ENCODE measurements around the gene CHAF1A.

The CHAF1A gene

DNA sequence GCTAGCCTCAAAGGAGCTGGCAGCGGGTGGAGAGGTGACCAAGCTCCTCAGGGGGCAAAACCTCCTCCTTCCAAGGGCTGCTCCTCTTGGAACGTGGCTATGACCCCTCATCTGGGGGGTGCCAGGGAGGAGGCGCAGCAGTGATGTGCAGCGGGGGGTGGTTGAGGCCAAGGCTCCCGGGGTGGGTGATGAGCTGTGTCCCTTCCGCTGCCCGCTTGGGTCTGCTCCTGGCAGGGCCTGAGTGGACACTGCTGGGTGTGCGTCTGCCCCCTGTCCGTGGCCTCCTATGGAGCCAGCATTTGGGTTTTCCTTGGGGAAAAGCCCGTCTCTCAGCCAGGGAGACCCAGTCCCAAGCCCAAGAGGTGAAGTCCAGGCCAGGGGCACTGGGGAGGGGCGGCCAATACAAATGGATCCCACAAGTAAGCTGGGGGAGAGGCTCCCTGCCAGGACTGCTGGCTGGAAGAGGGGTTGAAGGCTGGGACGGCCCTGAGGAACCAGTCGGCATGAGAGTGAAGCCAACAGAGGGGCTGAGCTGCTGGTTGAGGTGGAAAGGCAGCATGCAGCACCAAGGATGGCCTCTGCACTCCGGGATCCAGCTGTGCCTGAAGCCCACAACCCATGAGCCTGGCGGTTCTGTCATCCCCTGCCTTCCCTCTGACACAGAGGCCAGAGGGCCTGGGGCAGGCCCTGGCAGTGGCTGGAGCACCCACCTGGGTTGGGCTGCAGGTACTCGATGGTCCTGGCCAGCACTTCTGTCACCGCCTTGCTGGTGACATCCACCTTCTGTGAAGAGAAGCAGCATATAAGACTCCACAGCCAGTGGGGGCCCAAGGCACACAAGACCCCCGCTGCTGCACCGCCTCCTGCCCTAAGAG is 36.4 kb upstream of the CHAF1A start:
- no peak for DNase-seq (ENCODE audit: low read depth, low spot score)

DNA sequence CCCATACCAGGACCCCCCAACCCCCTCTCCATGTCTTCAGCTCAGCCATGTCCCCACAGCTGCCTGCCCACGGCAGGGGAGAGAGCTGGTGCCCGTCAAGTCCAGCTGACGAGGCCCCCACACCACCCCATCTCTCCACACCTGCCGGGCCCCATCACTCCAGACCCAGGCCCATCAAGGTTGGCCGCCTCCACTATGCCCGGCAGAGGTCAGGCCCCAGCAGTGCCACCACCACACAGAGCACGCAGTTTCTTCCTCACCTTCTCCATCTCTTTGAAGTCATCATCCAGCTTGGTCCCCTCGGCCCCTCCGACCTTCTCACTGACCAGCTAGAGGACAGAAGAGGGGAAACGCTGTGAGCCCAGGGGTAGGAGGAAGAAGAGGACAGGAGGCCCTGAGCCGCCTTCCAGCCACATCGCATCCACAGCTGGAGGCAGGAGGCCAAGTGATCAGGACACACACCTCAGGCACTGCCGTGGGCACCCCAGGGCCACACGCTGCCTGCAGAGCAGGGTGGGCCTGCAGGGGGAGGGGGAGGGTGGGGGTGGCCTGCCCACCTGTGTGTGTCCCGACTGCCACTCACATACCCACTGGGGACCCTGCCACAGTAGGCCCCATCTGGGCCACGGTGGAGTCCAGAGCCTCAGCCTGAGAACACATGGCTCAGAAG is 35.6 kb upstream of the CHAF1A start:
- no peak for DNase-seq (ENCODE audit: low read depth, low spot score)

DNA sequence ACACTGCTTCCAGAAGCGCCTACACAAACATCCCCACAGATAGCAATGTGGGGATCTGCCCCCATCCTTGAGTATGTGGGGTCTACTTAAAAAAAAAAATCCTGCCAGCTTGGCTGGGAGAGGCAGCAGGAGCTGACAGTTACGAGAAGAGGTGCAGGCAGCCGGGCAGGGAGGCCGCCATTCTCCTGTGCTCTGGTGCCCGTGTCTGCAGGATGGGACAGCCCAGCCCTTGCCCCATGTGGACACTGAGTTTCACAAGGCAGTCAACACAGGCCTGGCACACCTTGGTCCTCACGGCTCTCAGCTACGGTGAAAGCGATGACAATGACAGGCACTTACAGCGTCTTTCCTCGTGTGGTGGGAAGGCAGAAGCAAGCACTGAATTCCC is 35.1 kb upstream of the CHAF1A start:
- DNase-seq (ENCODE audit: low read depth, low spot score): no peak

DNA sequence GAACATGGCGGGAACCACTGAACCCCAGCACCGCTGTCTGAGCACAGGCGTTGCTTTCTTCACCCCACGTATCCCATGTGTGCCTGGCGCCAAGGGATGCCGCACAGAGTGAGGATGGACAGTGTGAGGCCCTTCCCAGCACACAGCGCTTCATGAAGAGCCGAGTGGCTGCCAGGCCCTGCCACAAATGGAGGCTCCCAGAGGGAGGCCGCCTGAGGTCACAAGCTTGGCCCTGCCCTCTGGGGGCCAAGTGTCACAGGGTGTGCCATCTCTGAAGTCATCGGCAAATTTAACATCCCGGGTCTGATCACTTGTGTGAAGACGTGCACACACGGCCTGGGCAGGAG is 34.7 kb upstream of the CHAF1A start:
- DNase-seq (ENCODE audit: low read depth, low spot score): no peak

DNA sequence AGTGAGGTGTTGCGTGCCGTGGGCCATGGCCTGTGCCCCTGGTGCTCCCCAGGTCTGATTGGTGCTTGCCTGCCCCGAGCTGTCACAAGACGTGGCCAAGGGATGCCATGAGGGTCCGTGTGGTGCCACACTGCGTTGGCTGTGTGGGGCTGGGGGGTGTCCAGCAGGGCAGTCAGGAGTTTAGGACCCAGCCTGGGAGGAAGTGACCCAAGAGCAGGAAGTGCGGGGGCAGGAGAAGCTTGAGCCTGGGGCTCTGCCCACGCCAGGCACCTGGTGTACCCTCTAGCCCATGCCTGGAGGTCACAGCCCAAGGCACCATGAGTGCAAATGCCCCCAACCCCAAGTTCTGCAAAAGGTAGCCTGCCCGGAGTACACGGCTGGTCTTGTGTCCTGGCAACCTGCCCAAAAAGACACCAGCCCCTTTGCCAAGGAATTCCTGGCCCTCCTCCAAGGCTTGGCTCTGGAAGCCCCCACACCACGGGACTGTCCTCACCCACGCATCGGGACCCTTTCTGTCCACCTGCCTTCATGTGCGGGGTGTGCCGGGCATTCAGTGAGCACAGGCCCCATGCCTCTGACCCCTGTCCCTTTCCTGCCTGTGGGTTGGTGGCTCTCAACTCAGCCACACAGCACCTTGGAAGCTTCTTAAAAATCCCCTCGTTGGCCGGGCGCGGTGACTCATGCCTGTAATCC is 34.2 kb upstream of the CHAF1A start:
- DNase-seq (ENCODE audit: low read depth, low spot score): no peak

DNA sequence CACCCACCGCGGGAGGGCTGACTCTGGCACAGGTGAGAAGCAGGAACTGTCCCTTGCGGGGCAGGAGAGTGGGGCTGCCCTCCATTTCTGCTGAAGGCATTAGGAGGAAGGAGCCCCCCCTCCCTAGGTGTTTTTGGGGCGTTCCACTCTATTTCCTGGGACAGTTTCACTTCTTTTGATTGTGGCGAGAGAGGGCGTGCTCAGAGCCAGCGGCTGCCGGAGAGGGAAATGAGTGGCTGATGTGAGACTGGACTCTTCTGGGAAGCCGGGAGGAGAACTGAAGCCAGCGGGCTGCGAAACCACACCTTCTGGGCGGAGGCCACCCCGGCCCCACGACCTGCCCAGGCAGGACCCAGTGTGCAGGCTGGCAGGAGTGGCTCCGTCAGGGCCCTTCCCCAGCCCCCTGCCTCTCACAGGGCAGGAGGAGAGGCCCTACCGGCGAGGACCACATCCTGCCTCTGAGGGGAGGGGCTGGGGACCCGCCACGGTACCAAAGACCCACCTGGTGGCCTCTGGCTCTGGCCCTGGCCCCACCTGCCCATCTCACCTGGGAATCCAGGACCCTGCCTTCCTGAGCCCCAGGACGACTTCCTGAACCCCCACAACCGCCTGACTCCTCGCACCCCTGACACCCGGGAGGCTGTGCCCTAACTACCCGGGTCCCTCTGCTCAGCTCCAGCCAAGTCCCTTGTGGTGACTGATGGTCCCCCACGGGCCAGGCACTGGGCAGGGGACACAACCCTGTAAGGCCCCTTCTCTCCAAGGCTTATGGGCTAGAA is 33.1 kb upstream of the CHAF1A start:
- DNase-seq (ENCODE audit: low read depth, low spot score): peak; percentile 60

DNA sequence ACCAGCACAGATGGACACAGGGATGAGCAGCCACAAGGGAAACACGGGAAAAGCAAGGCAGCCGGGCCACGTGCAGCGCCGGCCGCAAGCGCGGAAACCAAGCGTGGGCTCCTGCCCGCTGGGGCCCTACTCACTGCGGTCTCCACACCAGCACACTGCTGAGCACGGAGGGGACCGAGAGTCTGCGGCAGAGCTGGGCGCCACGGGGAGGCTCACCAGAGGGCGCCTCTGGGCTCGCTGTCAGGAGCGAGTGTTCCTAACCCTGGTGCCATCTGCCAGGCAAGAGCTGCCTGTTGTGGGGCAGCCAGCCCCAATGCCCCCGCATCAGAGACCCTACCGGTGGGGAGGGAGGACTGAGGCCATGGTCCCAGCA is 32.6 kb upstream of the CHAF1A start:
- DNase-seq (ENCODE audit: low read depth, low spot score): peak; percentile 36

DNA sequence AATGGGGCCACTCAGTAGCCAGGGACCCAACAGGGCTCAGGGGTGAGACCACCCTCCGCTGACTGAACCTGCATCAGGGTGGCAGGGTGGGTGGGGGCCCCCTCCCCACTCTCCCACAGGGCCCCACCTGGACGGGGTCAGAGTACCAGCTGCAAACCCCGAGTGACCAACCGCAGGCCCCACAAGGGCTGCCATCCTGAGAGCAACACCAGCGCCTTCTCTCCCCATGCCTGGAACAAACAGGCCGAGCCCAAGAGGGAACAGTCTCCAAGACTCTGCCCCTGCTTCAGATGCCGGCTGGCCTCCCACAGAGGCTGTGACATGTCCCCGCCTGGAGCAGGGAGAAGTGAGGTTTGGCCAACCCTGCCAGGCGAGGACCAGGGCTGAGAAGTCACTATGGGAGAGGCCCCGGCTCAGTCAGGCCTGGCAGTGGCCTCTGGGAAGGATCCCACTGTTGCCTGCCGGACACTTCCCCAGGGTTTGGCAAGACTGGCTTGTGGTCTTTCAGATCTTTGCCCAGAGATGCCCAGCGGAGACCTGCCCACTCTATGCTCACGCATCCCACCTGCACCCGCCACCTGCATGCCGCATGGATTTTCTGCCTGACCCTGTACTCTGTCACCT is 31.9 kb upstream of the CHAF1A start:
- no peak for DNase-seq (ENCODE audit: low read depth, low spot score)

DNA sequence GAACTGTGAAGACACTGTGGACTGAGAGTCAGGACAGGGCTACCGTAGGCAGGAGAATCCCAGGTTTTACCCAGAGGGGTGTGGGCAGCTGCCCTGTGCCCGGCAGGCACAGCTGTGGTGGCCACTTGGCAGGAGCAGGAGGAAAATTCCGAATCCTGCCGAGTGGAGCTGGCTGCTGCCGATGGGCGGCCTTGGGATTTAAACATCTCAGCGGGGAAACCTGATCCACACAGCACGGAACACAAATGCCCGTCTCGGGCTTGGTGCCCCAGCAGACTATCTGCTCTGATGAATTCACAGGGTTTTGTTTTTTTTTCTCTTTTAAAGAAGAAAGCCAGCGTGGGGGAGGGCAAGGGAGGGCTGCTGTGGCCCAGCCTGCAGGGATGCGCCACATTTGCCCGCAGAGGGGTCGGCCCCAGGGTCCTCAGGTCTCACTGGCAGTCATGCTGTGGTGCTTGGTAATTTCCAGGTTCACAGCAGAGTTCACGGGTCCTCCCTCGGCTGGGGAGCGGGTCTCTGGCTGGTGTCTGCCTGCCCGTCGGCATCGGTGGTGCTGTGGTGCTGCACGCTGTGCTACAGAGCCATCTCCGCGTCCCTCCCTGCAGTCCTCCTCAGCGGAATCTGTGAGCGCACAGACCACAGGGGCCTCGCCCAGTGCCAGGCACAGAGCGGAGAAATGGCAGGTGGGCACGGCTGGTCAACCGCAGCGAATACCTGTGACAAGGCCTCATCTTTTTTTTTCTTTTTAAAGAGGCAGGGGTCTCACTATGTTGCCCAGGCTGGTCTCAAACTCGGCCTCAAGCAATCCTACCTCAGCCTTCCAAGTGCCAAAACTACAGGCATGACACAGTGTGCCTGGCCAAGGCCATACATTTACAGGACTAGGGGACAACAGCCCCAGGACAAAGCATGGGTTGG is 30.9 kb upstream of the CHAF1A start:
- DNase-seq (ENCODE audit: low read depth, low spot score): no peak

DNA sequence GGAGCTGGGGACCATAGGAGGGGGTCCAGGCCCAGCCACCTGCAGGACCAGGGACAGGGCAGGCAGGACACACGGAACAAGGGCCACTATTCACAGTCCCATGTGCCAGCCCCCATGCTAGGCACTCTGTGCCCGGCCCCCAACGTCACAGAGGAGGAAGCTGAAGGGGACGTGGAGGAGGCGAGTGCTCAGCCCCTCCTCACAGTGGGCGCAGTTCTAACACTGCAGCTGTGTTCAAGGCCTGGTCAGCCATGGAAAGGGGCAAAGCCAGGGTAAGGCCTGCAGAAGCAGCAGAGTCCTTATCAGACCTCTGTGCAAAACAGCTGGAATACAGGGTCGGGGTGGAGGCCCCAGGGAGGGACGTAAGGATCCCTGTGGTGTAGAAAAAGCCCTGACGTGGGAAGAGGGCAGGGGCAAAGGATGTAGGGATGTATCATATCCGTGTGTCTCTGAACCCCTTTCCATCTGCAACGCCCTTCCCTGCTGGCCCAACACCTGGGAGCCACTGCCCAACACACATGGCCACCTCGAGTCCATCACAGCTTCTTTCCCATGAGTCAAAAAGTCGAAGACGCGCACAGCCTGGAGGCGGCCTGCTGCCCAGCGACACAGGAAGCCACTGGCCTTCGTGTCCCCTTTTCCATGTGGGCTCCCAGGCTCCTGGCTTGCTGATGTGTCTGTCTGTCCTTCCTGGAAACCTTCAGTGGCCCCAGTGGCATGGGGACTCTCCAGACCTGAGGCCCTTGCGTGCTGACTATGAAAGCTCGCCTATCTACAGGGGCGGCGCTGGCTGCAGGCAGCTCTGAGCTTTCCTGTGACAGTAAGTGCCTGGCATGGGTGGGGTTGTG is 30.1 kb upstream of the CHAF1A start:
- no peak for DNase-seq (ENCODE audit: low read depth, low spot score)

DNA sequence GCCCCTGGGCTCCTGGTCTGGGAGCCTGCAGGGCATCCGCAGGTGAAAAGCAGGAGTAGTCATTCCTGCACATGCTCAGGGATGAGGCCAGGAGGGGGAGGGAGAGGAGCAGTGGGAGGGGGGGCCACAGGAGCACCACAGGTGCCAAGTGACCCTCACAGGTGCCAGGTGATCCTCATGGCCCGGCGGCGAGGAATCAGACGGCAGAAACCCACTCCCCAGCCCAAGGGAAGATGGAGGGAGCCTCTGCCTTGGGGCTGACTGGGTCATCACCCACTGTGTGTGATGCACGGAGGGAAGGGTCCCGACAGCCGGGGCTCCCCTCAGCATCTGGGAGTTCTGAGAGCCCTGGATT is 29.4 kb upstream of the CHAF1A start:
- no peak for DNase-seq (ENCODE audit: low read depth, low spot score)

DNA sequence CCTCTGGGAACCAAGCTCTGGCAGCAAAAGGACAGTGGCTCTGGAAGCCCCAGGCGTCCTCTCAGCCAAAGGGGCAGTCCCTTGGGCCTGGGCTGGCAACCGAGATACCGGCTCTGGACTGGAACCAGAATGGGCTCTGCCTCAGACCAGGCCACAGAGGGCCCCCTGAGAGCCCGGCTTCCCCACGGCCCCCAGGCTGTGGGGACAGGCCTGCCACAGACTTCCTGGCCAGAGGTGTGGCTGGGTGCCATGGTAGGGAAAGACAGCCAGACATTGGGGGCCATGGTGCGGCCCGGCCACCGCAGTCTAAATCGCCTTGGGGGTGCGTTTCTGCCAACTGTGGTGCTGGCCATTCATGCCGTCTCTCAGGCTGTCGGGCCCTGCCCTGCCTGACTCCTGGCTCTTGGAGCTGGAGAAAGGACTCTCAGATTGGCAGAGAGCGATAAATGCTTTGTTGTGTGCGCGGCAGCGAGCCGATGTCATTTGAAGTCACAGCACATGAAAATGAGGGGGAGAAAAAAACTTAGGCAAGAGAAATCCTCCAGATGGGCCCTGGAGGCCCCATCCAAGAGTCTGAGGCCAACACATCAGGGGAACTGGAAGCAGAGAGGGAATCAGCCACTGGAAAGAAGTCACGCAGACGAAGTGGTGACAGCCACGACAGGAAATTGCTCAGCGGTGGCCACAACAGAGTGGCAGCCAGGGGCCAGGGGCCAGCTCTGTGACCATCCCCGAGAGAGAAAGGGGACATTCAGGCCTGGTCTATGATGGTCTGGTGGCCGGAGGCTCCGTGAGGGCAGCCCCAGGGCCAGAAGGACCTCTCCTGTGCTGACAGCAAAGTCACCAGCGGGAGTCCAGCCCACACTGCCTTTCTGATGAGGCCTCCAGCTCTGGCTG is 28.6 kb upstream of the CHAF1A start:
- no peak for DNase-seq (ENCODE audit: low read depth, low spot score)

DNA sequence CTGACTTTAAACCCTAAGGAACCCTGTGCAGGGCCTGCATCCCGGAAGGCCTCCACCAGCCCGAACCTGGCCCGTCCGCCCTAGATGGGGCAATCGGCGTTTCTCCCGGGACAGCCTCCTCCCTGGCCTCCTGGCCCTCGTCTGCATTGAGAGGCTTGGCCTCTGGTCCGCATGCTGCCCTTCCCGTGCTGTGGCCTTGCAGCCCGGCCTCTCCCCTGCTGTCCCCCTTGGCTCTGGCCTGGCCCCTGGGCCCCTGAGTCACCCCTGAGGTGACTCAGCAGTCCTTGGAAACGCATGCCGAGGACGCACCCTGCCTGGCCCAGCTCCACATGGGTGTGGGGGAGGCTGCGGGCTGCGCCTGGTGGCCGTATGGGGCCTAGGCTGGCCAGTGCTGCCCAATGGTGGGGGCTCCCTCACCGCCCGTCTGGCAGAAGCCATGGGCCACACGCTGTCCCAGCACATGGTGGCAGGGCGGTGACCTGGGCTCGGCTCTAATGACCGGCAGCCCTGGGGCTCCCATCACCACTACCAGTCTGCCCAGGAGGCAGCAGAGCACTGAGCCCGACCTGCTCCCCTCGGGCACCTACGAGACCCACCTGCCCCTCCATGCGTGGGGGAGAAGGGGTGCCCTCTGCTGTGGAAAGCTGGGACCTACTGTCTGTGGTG is 27.8 kb upstream of the CHAF1A start:
- DNase-seq (ENCODE audit: low read depth, low spot score): no peak

DNA sequence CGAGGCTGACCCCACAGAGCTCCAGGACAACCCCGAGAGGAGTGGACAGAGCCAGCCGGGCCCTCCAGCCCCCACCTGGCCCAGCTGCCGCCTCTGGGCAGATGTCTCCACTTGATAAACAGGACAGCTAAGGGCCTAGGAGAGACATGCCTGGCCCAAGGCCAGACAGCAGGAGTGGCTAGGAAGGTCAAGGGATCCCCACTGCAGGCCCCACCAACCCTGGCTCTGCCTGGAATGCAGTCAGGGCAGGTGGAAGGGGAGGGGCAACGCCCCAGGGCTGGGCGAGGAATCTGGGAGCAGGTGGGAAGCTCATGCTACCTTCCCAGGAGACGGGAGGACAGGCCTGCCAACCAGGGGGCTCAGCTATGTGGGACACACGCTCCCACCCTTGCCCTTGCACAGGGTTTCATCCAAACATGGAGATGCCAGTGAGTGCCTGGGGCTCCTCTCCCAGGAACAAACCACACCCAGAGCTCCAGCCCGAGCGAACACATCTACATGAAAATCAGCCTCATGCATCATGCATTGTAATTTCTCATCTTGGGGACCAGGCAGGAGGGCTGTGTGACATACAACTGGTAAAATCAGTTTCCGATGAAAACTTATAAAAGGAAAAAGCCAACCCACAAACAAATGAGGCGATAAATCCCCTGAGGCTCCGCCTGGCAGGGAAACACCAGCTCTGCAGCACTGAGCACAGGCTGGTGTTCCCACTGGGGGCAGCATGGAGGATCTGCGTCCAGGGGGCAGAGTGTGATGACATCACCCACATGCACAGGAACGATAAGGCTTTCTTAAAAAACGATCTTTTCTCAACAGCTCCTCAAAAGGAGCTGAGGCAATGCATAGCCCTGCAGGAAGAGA is 27.0 kb upstream of the CHAF1A start:
- no peak for DNase-seq (ENCODE audit: low read depth, low spot score)

DNA sequence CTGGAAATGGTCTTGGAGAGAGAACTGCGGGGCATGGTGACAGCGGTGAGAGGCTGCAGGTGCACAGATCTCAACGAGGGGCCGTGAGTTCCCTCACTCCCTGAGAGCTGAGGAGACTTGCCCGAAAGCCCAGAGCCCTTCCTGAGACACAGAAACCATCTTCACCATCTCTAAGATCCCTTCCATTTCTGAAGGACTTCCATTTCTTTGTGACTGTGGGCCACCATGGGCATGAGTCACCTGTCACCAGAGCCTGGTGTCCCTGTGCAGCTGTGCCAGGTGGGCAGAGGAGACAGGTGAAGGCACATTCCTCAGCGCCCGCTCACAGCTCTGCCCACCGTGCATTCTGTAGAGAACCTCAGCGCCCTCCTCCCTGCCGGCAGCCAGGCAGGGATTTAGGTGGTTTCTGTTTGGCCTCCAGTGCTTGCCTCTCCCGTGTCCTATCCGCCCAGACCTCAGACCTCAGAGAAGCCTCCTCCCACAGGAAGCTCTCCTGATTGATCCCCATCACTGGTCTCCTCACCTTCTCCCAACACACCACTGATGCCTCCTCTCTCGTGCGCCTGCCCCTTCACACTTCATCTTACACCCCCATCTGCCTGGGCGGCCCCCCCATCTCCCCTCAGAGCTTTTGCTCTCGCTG is 26.3 kb upstream of the CHAF1A start:
- DNase-seq (ENCODE audit: low read depth, low spot score): no peak

DNA sequence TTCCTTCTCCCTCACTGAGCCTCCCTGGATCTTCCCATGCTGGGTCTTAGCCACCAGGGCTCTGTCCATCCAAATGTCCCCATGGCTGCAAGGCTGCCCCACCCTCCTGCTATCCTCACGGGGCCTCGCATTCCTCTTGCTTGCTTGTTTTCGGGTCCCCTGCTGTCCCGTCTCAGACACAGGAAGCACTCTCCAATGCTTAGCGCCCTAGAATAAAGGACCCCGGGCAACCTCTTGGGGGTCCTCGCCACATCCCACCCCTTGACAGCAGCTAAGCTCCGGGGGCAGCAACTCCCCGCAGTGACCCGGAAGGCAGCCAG is 25.8 kb upstream of the CHAF1A start:
- DNase-seq (ENCODE audit: low read depth, low spot score): no peak
